NB4 (cell line): ENCODE results near the gene METTL21C.

ENCODE experiments used
- DNase-seq: peaks from one replicate; pipeline ENCODE4 v3.0.0; 2010; ENCODE audit warnings: low read depth
- H3K4me3 ChIP-seq: one replicate; pipeline ENCODE4 v1.5.1; 2011; ENCODE audit warnings: mild to moderate bottlenecking, low read depth, low read length, moderate library complexity
- CTCF ChIP-seq: IDR thresholded peaks from one replicate; pipeline ENCODE4 v1.5.1; 2012; ENCODE audit warnings: low read depth, low read length
- MAX ChIP-seq: IDR thresholded peaks from 2 replicates; pipeline ENCODE4 v1.6.1; 2011; ENCODE audit warnings: low read depth, low read length
- MYC ChIP-seq: IDR thresholded peaks from 2 replicates; pipeline ENCODE4 v1.6.1; 2011; ENCODE audit warnings: low read depth, low read length
- POLR2A ChIP-seq: IDR thresholded peaks from 2 replicates; pipeline ENCODE4 v1.6.1; 2011; ENCODE audit warnings: mild to moderate bottlenecking; ENCODE audit not compliant: insufficient read length; ENCODE audit errors: extremely low read depth

METTL21C gene

GRCh38 chr13:102643656-102644055, 51.2 kb downstream of the METTL21C start:
- H3K4me3 ChIP-seq, result no peak overlapping the region
- TF ChIP-seq MYC, result no peak
- no peak for TF ChIP-seq MAX
- no peak for TF ChIP-seq CTCF
- TF ChIP-seq POLR2A, result no peak
- no peak for DNase-seq

GRCh38 chr13:102642475-102642874, 52.4 kb downstream of the METTL21C start:
- no peak for DNase-seq
- TF ChIP-seq CTCF, result no peak
- no peak for TF ChIP-seq MAX
- TF ChIP-seq POLR2A, result no peak
- no peak for TF ChIP-seq MYC
- no peak overlapping the region for H3K4me3 ChIP-seq

GRCh38 chr13:102642029-102642428, 52.8 kb downstream of the METTL21C start:
- H3K4me3 ChIP-seq, result no peak overlapping the region
- no peak for DNase-seq
- TF ChIP-seq MYC (no peak), POLR2A (no peak), CTCF (no peak), MAX (no peak)

GRCh38 chr13:102638741-102639140, 56.1 kb downstream of the METTL21C start:
- DNase-seq, result no peak
- H3K4me3 ChIP-seq, result no peak overlapping the region
- TF ChIP-seq CTCF (no peak), MYC (no peak), MAX (no peak), POLR2A (no peak)
